OCI-LY1 (cell line): ENCODE data around the gene SC5D.

Source experiments
- H2AFZ ChIP-seq: fragments of 200-600 bp; sonication (generic), shearing (Covaris generic); 2 replicates; pipeline ENCODE4 v1.6.0; 2014; ENCODE audit warnings: antibody characterized with exemption, mild to moderate bottlenecking, low read length
- H3F3A ChIP-seq: fragments of 200-600 bp; sonication (generic), shearing (Covaris generic); 2 replicates; pipeline ENCODE4 v1.6.0; 2014; ENCODE audit warnings: mild to moderate bottlenecking, antibody characterized with exemption, low read length, moderate library complexity; ENCODE audit not compliant: insufficient read depth
- H3K27ac ChIP-seq: fragments of 200-600 bp; sonication (generic); 2 replicates; pipeline ENCODE4 v1.5.1; 2014; ENCODE audit warnings: low read length, mixed run types, mild to moderate bottlenecking, low read depth; ENCODE audit not compliant: poor library complexity, severe bottlenecking
- H3K27me3 ChIP-seq: fragments of 200-600 bp; sonication (generic); 2 replicates; pipeline ENCODE4 v1.6.0; 2014; ENCODE audit warnings: antibody characterized with exemption, mild to moderate bottlenecking, low read length, moderate library complexity; ENCODE audit not compliant: insufficient read depth
- H3K36me3 ChIP-seq: fragments of 200-600 bp; sonication (generic); 2 replicates; pipeline ENCODE4 v1.6.1; 2014; ENCODE audit warnings: mild to moderate bottlenecking, antibody characterized with exemption, low read length, moderate library complexity, mixed read lengths; ENCODE audit not compliant: insufficient read depth
- H3K4me1 ChIP-seq: fragments of 200-600 bp; sonication (generic); 2 replicates; pipeline ENCODE4 v1.5.1; 2014; ENCODE audit warnings: mild to moderate bottlenecking, low read length, moderate library complexity; ENCODE audit not compliant: insufficient read depth, severe bottlenecking
- H3K4me2 ChIP-seq: fragments of 200-600 bp; sonication (generic), shearing (Covaris generic); 2 replicates; pipeline ENCODE4 v1.6.1; 2014; ENCODE audit warnings: low read length
- H3K4me3 ChIP-seq: fragments of 200-600 bp; sonication (generic); 2 replicates; pipeline ENCODE4 v1.5.1; 2014; ENCODE audit warnings: low read length, low read depth, mild to moderate bottlenecking, mixed read lengths; ENCODE audit not compliant: poor library complexity, severe bottlenecking
- H3K79me2 ChIP-seq: fragments of 200-600 bp; shearing (Covaris generic); 2 replicates; pipeline ENCODE4 v1.6.1; 2016; ENCODE audit warnings: mixed run types, low read length, mixed read lengths; ENCODE audit not compliant: insufficient read depth
- H3K9ac ChIP-seq: fragments of 200-600 bp; sonication (generic), shearing (Covaris generic); 2 replicates; pipeline ENCODE4 v1.6.1; 2014; ENCODE audit warnings: mild to moderate bottlenecking, low read length, mixed read lengths
- H3K9me2 ChIP-seq: fragments of 200-600 bp; sonication (generic), shearing (Covaris generic); 2 replicates; pipeline ENCODE4 v1.6.1; 2014; ENCODE audit warnings: low read depth, mild to moderate bottlenecking, low read length, mixed read lengths
- H3K9me3 ChIP-seq: fragments of 200-600 bp; shearing (Covaris generic); 2 replicates; pipeline ENCODE4 v1.6.1; 2014; ENCODE audit warnings: low read length, mixed read lengths
- H4K20me1 ChIP-seq: fragments of 200-600 bp; sonication (generic), shearing (Covaris generic); 2 replicates; pipeline ENCODE4 v1.6.0; 2016; ENCODE audit warnings: mild to moderate bottlenecking, low read length; ENCODE audit not compliant: insufficient read depth
- CTCF ChIP-seq: fragments of 200-600 bp; sonication (generic), shearing (Covaris generic); IDR thresholded peaks from 2 replicates; pipeline ENCODE4 v1.5.1; 2017; ENCODE audit warnings: mild to moderate bottlenecking, antibody characterized with exemption, low read length, moderate library complexity, mixed read lengths
- EZH2 ChIP-seq: fragments of 200-600 bp; sonication (generic), shearing (Covaris generic); IDR thresholded peaks from 2 replicates; pipeline ENCODE4 v1.8.0; 2017; ENCODE audit warnings: borderline replicate concordance, mixed run types, mild to moderate bottlenecking, antibody characterized with exemption, low read length, moderate library complexity, mixed read lengths

The SC5D gene

GRCh38 chr11:121350314-121351082 is 57.9 kb downstream of the SC5D start:
- Histone ChIP-seq H3K4me3 (no peak overlapping the region), H3K36me3 (no peaks in the 10 kb centered on the region), H3K9ac (no peak overlapping the region), H3K27me3 (no peaks in the 10 kb centered on the region), H3K9me3 (no peaks in the 10 kb centered on the region), H3K9me2 (no peaks in the 10 kb centered on the region), H3K27ac (no peak overlapping the region), H4K20me1 (no peaks in the 10 kb centered on the region), H3K79me2 (no peaks in the 10 kb centered on the region), H3K4me2 (no peak overlapping the region), H3F3A (no peaks in the 10 kb centered on the region), H3K4me1 (no peaks in the 10 kb centered on the region), H2AFZ (no peak overlapping the region)
- TF ChIP-seq EZH2 (no peak), CTCF (no peak)

DNA sequence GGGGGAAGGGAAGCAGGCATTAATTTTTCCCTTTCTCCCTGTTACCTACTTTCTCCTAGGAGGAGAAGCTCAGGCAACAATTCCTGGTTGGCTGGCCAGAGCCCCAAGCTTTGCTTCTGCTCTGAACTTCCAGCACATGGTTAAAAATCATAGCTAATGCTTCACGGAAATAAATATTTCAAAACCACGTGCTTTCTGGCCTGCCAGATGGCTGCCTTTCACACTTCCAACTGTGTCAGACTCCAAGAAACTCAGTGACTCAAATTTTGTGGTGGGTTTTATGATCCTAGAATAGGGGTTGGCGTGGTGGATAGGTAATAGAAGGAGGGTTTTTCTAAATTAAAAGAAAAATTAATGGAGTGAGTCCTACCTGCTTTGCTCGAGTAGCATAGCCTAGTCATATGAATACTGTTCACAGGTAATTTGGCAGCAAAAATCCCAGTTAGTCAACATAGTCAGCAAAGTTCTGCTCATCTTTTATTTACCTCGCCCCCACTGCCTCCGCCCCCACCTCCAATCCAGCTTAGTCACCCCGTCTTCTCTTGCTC is 58.6 kb downstream of the SC5D start:
- H3F3A ChIP-seq = no peaks in the 10 kb centered on the region
- H3K79me2 ChIP-seq = no peaks in the 10 kb centered on the region
- no peak overlapping the region for H3K4me3 ChIP-seq
- H4K20me1 ChIP-seq = no peaks in the 10 kb centered on the region
- H3K9me2 ChIP-seq = no peaks in the 10 kb centered on the region
- H3K9ac ChIP-seq = no peak overlapping the region
- H2AFZ ChIP-seq = no peak overlapping the region
- no peaks in the 10 kb centered on the region for H3K36me3 ChIP-seq
- TF ChIP-seq CTCF (no peak), EZH2 (no peak)
- H3K4me1 ChIP-seq = no peaks in the 10 kb centered on the region
- H3K27ac ChIP-seq = no peak overlapping the region
- no peaks in the 10 kb centered on the region for H3K9me3 ChIP-seq
- H3K4me2 ChIP-seq = no peak overlapping the region
- H3K27me3 ChIP-seq = no peaks in the 10 kb centered on the region

DNA sequence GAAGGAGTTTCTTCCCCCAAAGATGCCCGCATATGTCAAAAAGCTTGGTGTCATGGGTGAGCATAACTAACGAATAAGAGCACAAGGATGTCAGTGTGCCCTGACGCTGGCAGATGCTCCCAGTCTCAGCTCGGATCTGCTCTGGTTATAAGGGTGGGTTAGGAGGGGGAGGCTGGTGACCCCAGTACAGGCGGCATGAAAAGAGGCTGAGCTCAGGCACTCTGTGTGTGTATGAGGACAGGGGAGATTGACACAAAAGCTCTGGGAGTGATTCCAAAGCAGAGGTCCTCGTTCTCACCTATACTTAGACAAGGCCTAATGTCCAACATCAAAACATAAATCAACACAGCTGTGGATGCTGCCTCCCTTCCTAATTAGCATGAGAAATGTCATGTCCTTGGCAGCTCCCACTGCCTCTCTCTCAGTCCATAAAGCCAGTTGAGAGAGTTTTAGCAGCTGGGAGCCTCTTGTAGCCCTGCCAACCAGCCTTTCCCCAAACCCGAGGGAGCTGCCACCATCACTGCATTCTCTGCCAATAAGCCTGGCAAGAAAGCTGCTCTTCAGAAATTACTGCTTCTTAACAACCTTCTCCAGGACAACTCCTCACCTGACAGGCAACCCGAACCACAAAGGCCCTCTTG is 59.8 kb downstream of the SC5D start:
- no peak overlapping the region for H3K4me3 ChIP-seq
- no peaks in the 10 kb centered on the region for H4K20me1 ChIP-seq
- no peak overlapping the region for H2AFZ ChIP-seq
- H3K4me1 ChIP-seq = no peaks in the 10 kb centered on the region
- H3K9ac ChIP-seq = no peak overlapping the region
- no peaks in the 10 kb centered on the region for H3F3A ChIP-seq
- H3K9me2 ChIP-seq = no peaks in the 10 kb centered on the region
- no peaks in the 10 kb centered on the region for H3K9me3 ChIP-seq
- H3K79me2 ChIP-seq = no peaks in the 10 kb centered on the region
- no peaks in the 10 kb centered on the region for H3K36me3 ChIP-seq
- H3K27me3 ChIP-seq = no peaks in the 10 kb centered on the region
- no peak overlapping the region for H3K4me2 ChIP-seq
- H3K27ac ChIP-seq = no peak overlapping the region
- no peak for TF ChIP-seq EZH2
- no peak for TF ChIP-seq CTCF
